ENCODE results near the gene ERLEC1. TPM values are rescaled to one million over a fixed set of nuclear protein-coding genes. Genes with fewer than 3 reads are reported as not detected.

Gene ERLEC1
- total RNA-seq, 2 experiments from 2014 or later: 22.7 to 26.4 TPM

DNA sequence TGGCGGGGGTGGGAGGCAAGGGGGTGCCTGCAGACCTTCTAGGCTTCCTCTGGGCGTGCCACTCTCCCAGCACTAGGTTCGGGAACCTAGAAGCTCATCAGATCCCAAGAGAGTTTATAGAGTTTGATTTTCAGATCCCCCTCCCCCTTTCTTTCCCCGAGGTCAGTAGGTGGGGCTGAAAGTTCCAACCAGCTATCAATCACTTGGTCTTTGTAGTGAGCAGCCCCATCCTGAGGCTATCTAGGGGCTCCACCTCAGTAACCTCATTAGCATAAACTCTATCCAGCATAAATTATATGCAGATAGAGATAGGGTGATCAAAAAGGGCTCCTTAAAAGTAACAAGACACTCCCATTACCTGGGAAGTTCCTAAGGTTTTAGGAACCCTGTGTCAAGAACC is 32.8 kb downstream of the ERLEC1 start:
- POLR2A ChIA-PET: interaction anchor here (0.7 kb wide), 1 partner anchor 645 kb away, joined by 4 read pairs; no protein-coding TSS in a partner anchor
- intact Hi-C loops (cut with micrococcal nuclease; ENCODE audit: unreplicated experiment): loop anchor here (10.0 kb wide), 1 partner anchor 395 kb away; no protein-coding TSS in a partner anchor
- H3K36me3 ChIP-seq (ENCODE audit: insufficient read depth, low read length): peaks cover 42% of the 10 kb centered on the region
- no peaks in the 10 kb centered on the region for H3K9me2 ChIP-seq (ENCODE audit: insufficient read depth, low read length)
- no peak overlapping the region for H2AFZ ChIP-seq (ENCODE audit: low read length)
- H3K4me1 ChIP-seq (ENCODE audit: insufficient read depth, low read length, poor library complexity, severe bottlenecking): no peaks in the 10 kb centered on the region
- H3K79me2 ChIP-seq (ENCODE audit: insufficient read depth, low read depth, low read length): no peaks in the 10 kb centered on the region
- BruUV-seq (replicated peaks): no TSS peak
- no peak overlapping the region for H3K27ac ChIP-seq (ENCODE audit: low read depth, low read length, poor library complexity, severe bottlenecking)
- no peak overlapping the region for H3K4me3 ChIP-seq (ENCODE audit: low read depth, low read length, poor library complexity, severe bottlenecking)
- CTCF ChIA-PET (ENCODE audit: unreplicated experiment): interaction anchor here (0.6 kb wide), 2 partner anchors 109 to 566 kb away, joined by 3 to 8 read pairs; no protein-coding TSS in a partner anchor
- DNase-seq (ENCODE audit: low spot score): no peak
- H3K4me2 ChIP-seq (ENCODE audit: low read length): no peak overlapping the region
- H4K20me1 ChIP-seq (ENCODE audit: insufficient read depth, low read length): no peaks in the 10 kb centered on the region
- TF ChIP-seq EZH2phosphoT487 (IDR thresholded peaks at IDR 0.05; ENCODE audit: borderline replicate concordance, low read depth, low read length): no peak
- TF ChIP-seq, protein P1, sequence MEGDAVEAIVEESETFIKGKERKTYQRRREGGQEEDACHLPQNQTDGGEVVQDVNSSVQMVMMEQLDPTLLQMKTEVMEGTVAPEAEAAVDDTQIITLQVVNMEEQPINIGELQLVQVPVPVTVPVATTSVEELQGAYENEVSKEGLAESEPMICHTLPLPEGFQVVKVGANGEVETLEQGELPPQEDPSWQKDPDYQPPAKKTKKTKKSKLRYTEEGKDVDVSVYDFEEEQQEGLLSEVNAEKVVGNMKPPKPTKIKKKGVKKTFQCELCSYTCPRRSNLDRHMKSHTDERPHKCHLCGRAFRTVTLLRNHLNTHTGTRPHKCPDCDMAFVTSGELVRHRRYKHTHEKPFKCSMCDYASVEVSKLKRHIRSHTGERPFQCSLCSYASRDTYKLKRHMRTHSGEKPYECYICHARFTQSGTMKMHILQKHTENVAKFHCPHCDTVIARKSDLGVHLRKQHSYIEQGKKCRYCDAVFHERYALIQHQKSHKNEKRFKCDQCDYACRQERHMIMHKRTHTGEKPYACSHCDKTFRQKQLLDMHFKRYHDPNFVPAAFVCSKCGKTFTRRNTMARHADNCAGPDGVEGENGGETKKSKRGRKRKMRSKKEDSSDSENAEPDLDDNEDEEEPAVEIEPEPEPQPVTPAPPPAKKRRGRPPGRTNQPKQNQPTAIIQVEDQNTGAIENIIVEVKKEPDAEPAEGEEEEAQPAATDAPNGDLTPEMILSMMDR (conservative IDR thresholded peaks at IDR 0.05; ENCODE audit: low read length): no peak
- no peaks in the 10 kb centered on the region for H3K9me3 ChIP-seq (ENCODE audit: low read length)

DNA sequence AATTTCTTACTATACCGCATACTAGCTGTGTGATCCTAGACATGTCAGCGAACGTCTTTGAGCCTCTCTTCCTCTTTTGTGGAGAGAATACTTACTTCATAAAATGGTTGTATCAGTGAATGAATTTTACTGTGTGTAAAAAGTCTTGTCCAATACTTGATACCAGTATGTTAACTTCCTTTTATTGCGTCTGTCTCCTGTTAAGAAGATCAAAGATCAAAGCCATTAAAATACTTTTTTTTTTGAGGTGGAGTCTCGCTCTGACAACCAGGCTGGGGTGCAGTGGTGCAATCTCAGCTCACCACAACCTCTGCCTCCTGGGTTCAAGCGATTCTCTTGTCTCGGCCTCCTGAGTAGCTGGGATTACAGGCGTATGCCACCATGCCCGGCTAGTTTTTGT is 33.2 kb downstream of the ERLEC1 start:
- Histone ChIP-seq H3K27ac (ENCODE audit: low read depth, low read length, poor library complexity, severe bottlenecking) (no peak overlapping the region), H3K4me3 (ENCODE audit: low read depth, low read length, poor library complexity, severe bottlenecking) (no peak overlapping the region), H2AFZ (ENCODE audit: low read length) (no peak overlapping the region), H3K9me2 (ENCODE audit: insufficient read depth, low read length) (no peaks in the 10 kb centered on the region), H4K20me1 (ENCODE audit: insufficient read depth, low read length) (no peaks in the 10 kb centered on the region), H3K36me3 (ENCODE audit: insufficient read depth, low read length) (peaks cover 38% of the 10 kb centered on the region), H3K4me1 (ENCODE audit: insufficient read depth, low read length, poor library complexity, severe bottlenecking) (no peaks in the 10 kb centered on the region), H3K79me2 (ENCODE audit: insufficient read depth, low read depth, low read length) (no peaks in the 10 kb centered on the region), H3K4me2 (ENCODE audit: low read length) (no peak overlapping the region), H3K9me3 (ENCODE audit: low read length) (no peaks in the 10 kb centered on the region)
- ChIA-PET POLR2A (interaction anchor here (0.9 kb wide), 1 partner anchor 125 kb away, joined by 3 read pairs; no protein-coding TSS in a partner anchor), CTCF (ENCODE audit: unreplicated experiment) (interaction anchor here (0.6 kb wide), 1 partner anchor 566 kb away, joined by 3 read pairs; no protein-coding TSS in a partner anchor)
- TF ChIP-seq, protein P1 (conservative IDR thresholded peaks at IDR 0.05; ENCODE audit: low read length): no peak
- no peak for TF ChIP-seq EZH2phosphoT487 (IDR thresholded peaks at IDR 0.05; ENCODE audit: borderline replicate concordance, low read depth, low read length)
- intact Hi-C loops (cut with micrococcal nuclease; ENCODE audit: unreplicated experiment): loop anchor here (10.0 kb wide), 1 partner anchor 395 kb away; no protein-coding TSS in a partner anchor
- no TSS peak for BruUV-seq (replicated peaks)
- DNase-seq (ENCODE audit: low spot score): no peak

DNA sequence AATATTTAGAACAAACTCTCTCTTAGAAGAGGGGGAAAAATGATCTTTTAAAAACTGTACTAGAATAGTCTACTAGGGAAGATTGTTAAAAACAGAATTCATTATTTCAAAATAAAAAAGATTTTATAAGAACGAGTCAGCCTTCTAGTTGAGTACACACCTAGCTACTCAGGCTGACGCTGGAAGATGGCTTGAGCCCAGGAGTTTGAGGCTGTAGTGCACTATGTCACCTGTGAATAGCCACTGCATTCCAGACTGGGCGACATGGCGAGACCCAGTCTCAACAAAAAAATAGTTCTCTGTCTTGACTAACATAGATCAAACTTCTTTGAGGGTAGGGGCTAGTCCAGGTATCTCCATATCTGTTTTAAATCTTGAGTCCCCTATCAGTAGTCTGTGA is 33.9 kb downstream of the ERLEC1 start:
- ChIA-PET POLR2A (interaction anchor here (0.9 kb wide), 1 partner anchor 124 kb away, joined by 3 read pairs; no protein-coding TSS in a partner anchor), CTCF (ENCODE audit: unreplicated experiment) (no interaction called here)
- Histone ChIP-seq H3K79me2 (ENCODE audit: insufficient read depth, low read depth, low read length) (no peaks in the 10 kb centered on the region), H3K9me2 (ENCODE audit: insufficient read depth, low read length) (no peaks in the 10 kb centered on the region), H4K20me1 (ENCODE audit: insufficient read depth, low read length) (no peaks in the 10 kb centered on the region), H3K27ac (ENCODE audit: low read depth, low read length, poor library complexity, severe bottlenecking) (no peak overlapping the region), H3K36me3 (ENCODE audit: insufficient read depth, low read length) (peaks cover 32% of the 10 kb centered on the region), H2AFZ (ENCODE audit: low read length) (no peak overlapping the region), H3K4me1 (ENCODE audit: insufficient read depth, low read length, poor library complexity, severe bottlenecking) (no peaks in the 10 kb centered on the region), H3K9me3 (ENCODE audit: low read length) (no peaks in the 10 kb centered on the region), H3K4me2 (ENCODE audit: low read length) (no peak overlapping the region), H3K4me3 (ENCODE audit: low read depth, low read length, poor library complexity, severe bottlenecking) (no peak overlapping the region)
- intact Hi-C loops (cut with micrococcal nuclease; ENCODE audit: unreplicated experiment): loop anchor here (10.0 kb wide), 1 partner anchor 396 kb away; no protein-coding TSS in a partner anchor
- TF ChIP-seq EZH2phosphoT487 (IDR thresholded peaks at IDR 0.05; ENCODE audit: borderline replicate concordance, low read depth, low read length): no peak
- TF ChIP-seq, protein P1 (conservative IDR thresholded peaks at IDR 0.05; ENCODE audit: low read length): no peak
- no TSS peak for BruUV-seq (replicated peaks)
- no peak for DNase-seq (ENCODE audit: low spot score)
